ENCODE measurements around the gene LIN52. TPM values are rescaled to one million over a fixed set of nuclear protein-coding genes. Genes with fewer than 3 reads are reported as not detected.

Gene LIN52
- total RNA-seq, 2 donors from 2014 or later: 3.5 to 7.5 TPM

GRCh38 chr14:74144789-74145188, 60.0 kb downstream of the LIN52 start:
- H3K4me1 ChIP-seq: no peaks in the 10 kb centered on the region
- no peak for DNase-seq
- H3K9ac ChIP-seq (ENCODE audit: low read depth in 2 of 2, low read length in 2 of 2): no peak overlapping the region
- H3K4me3 ChIP-seq: no peak overlapping the region
- no peaks in the 10 kb centered on the region for H3K27me3 ChIP-seq
- TF ChIP-seq, protein P1, sequence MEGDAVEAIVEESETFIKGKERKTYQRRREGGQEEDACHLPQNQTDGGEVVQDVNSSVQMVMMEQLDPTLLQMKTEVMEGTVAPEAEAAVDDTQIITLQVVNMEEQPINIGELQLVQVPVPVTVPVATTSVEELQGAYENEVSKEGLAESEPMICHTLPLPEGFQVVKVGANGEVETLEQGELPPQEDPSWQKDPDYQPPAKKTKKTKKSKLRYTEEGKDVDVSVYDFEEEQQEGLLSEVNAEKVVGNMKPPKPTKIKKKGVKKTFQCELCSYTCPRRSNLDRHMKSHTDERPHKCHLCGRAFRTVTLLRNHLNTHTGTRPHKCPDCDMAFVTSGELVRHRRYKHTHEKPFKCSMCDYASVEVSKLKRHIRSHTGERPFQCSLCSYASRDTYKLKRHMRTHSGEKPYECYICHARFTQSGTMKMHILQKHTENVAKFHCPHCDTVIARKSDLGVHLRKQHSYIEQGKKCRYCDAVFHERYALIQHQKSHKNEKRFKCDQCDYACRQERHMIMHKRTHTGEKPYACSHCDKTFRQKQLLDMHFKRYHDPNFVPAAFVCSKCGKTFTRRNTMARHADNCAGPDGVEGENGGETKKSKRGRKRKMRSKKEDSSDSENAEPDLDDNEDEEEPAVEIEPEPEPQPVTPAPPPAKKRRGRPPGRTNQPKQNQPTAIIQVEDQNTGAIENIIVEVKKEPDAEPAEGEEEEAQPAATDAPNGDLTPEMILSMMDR (IDR thresholded peaks at IDR 0.05): no peak
- H3K36me3 ChIP-seq: no peaks in the 10 kb centered on the region
- no peaks in the 10 kb centered on the region for H3K9me3 ChIP-seq
- intact Hi-C loops (cut with DNase I): no loop called here
- no peak overlapping the region for H3K27ac ChIP-seq

- H3K4me1 ChIP-seq: no peaks in the 10 kb centered on the region
- H3K27ac ChIP-seq: no peak overlapping the region
- no peaks in the 10 kb centered on the region for H3K27me3 ChIP-seq
- H3K36me3 ChIP-seq: no peaks in the 10 kb centered on the region
- H3K9me3 ChIP-seq: no peaks in the 10 kb centered on the region
- no peak overlapping the region for H3K4me3 ChIP-seq
- no peak for DNase-seq
- no peak overlapping the region for H3K9ac ChIP-seq (ENCODE audit: low read depth in 2 of 2, low read length in 2 of 2)
- TF ChIP-seq, protein P1 (IDR thresholded peaks at IDR 0.05): no peak
- intact Hi-C loops (cut with DNase I): no loop called here
Observed at GRCh38 chr14:74147571-74147970, 62.8 kb downstream of the LIN52 start.

GRCh38 chr14:74148705-74149104, 63.9 kb downstream of the LIN52 start:
- no peak overlapping the region for H3K27ac ChIP-seq
- no peaks in the 10 kb centered on the region for H3K36me3 ChIP-seq
- no peak for DNase-seq
- H3K4me3 ChIP-seq: no peak overlapping the region
- no peaks in the 10 kb centered on the region for H3K4me1 ChIP-seq
- no peak overlapping the region for H3K9ac ChIP-seq (ENCODE audit: low read depth in 2 of 2, low read length in 2 of 2)
- H3K9me3 ChIP-seq: no peaks in the 10 kb centered on the region
- TF ChIP-seq, protein P1 (IDR thresholded peaks at IDR 0.05): no peak
- H3K27me3 ChIP-seq: no peaks in the 10 kb centered on the region
- intact Hi-C loops (cut with DNase I): no loop called here

DNA sequence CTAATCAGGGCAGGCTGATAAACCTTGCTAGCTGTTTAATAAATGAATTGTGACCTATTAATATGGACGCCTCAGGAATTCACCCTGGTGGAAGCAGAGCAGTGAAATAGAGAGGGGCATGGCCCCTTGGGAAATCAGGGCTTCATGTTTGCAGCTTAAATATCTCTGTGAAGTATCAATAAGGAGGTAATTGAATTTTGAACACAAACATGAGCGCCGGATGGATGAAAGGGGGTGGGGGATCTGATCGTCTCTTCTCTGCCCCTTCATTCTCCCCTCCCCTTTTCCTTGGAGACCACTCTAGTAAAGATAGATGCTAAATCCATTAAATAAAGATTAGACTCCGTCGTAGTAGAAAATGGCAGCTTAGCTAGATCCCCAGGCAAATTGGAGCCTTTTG, 70.5 kb downstream of the LIN52 start:
- intact Hi-C loops (cut with DNase I): no loop called here

GRCh38 chr14:74155749-74156148, 71.0 kb downstream of the LIN52 start:
- H3K27ac ChIP-seq: no peak overlapping the region
- no peak overlapping the region for H3K4me3 ChIP-seq
- H3K27me3 ChIP-seq: no peaks in the 10 kb centered on the region
- no peaks in the 10 kb centered on the region for H3K4me1 ChIP-seq
- no peaks in the 10 kb centered on the region for H3K9me3 ChIP-seq
- no peaks in the 10 kb centered on the region for H3K36me3 ChIP-seq
- DNase-seq: no peak
- TF ChIP-seq, protein P1 (IDR thresholded peaks at IDR 0.05): no peak
- no peak overlapping the region for H3K9ac ChIP-seq (ENCODE audit: low read depth in 2 of 2, low read length in 2 of 2)
- intact Hi-C loops (cut with DNase I): no loop called here

More for the DNA sequence above, 70.5 kb downstream of the LIN52 start:
- TF ChIP-seq, protein P1 (IDR thresholded peaks at IDR 0.05): no peak
- Histone ChIP-seq H3K27me3 (no peaks in the 10 kb centered on the region), H3K9ac (ENCODE audit: low read depth in 2 of 2, low read length in 2 of 2) (no peak overlapping the region), H3K27ac (no peak overlapping the region), H3K4me1 (no peaks in the 10 kb centered on the region), H3K9me3 (no peaks in the 10 kb centered on the region), H3K4me3 (no peak overlapping the region), H3K36me3 (no peaks in the 10 kb centered on the region)
- no peak for DNase-seq

- no peaks in the 10 kb centered on the region for H3K36me3 ChIP-seq
- H3K4me1 ChIP-seq: no peaks in the 10 kb centered on the region
- DNase-seq: no peak
- no peak overlapping the region for H3K27ac ChIP-seq
- intact Hi-C loops (cut with DNase I): no loop called here
- H3K9ac ChIP-seq (ENCODE audit: low read depth in 2 of 2, low read length in 2 of 2): no peak overlapping the region
- TF ChIP-seq, protein P1 (IDR thresholded peaks at IDR 0.05): no peak
- H3K4me3 ChIP-seq: no peak overlapping the region
- no peaks in the 10 kb centered on the region for H3K9me3 ChIP-seq
- no peaks in the 10 kb centered on the region for H3K27me3 ChIP-seq
Observed at GRCh38 chr14:74160763-74161162, 76.0 kb downstream of the LIN52 start.

Measured in colonic mucosa (tissue), 4 donors.